NB4 (cell line): ENCODE results near the gene ING2.

Source experiments
- DNase-seq: peaks from one replicate; pipeline ENCODE4 v3.0.0; 2010; ENCODE audit warnings: low read depth
- H3K4me3 ChIP-seq: one replicate; pipeline ENCODE4 v1.5.1; 2011; ENCODE audit warnings: mild to moderate bottlenecking, low read depth, low read length, moderate library complexity
- CTCF ChIP-seq: IDR thresholded peaks from one replicate; pipeline ENCODE4 v1.5.1; 2012; ENCODE audit warnings: low read depth, low read length
- MAX ChIP-seq: IDR thresholded peaks from 2 replicates; pipeline ENCODE4 v1.6.1; 2011; ENCODE audit warnings: low read depth, low read length
- MYC ChIP-seq: IDR thresholded peaks from 2 replicates; pipeline ENCODE4 v1.6.1; 2011; ENCODE audit warnings: low read depth, low read length
- POLR2A ChIP-seq: IDR thresholded peaks from 2 replicates; pipeline ENCODE4 v1.6.1; 2011; ENCODE audit warnings: mild to moderate bottlenecking; ENCODE audit not compliant: insufficient read length; ENCODE audit errors: extremely low read depth

The ING2 gene

GRCh38 chr4:183557611-183558010 is 52.8 kb downstream of the ING2 start:
- H3K4me3 ChIP-seq: no peak overlapping the region
- no peak for DNase-seq
- TF ChIP-seq CTCF: no peak
- no peak for TF ChIP-seq MAX
- TF ChIP-seq POLR2A: no peak
- TF ChIP-seq MYC: no peak

- H3K4me3 ChIP-seq: no peak overlapping the region
- TF ChIP-seq POLR2A: no peak
- TF ChIP-seq CTCF: no peak
- no peak for TF ChIP-seq MAX
- no peak for TF ChIP-seq MYC
- DNase-seq: no peak
These were observed 54.0 kb downstream of the ING2 start for GRCh38 chr4:183558873-183559272.

- H3K4me3 ChIP-seq: no peak overlapping the region
- TF ChIP-seq POLR2A (no peak), CTCF (no peak), MAX (no peak), MYC (no peak)
- no peak for DNase-seq
These were observed 57.0 kb downstream of the ING2 start for GRCh38 chr4:183561905-183562304.
